Measurements from ENCODE around the gene MRPS10.

The MRPS10 gene

DNA sequence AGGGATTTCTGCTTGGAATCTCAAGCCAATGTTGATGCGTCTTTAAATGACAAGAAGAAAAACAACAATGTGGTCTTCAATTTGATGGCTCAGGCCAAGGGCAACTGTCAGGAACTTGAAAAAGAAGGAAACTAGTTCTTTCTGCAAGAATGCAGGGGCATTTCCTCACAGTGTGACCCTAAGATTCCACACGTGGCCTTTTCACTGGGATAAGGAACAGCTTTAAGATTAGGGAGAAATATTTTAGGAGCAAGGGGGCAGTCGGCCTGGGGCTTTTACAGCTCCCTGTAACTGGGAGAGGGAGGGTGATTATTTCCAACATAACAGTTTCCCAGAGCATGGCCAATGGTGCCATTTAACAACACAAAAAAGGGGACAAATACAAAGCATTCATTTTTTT lies 39.4 kb upstream of the MRPS10 start:
- no peaks in the 10 kb centered on the region for H3K27me3 ChIP-seq
- peaks cover 0 to 11% (median 5%) of the 10 kb centered on the region in 3 donors for H3K36me3 ChIP-seq
- DNase-seq: no peak
- intact Hi-C loops (cut with DNase I; ENCODE audit: low total_unique reads): loop anchor here (5.0 kb wide), 1 partner anchor 275 kb away; no protein-coding TSS in a partner anchor
- no peaks in the 10 kb centered on the region for H3K9me3 ChIP-seq
- H3K4me3 ChIP-seq: no peak overlapping the region
- TF ChIP-seq, protein P1, sequence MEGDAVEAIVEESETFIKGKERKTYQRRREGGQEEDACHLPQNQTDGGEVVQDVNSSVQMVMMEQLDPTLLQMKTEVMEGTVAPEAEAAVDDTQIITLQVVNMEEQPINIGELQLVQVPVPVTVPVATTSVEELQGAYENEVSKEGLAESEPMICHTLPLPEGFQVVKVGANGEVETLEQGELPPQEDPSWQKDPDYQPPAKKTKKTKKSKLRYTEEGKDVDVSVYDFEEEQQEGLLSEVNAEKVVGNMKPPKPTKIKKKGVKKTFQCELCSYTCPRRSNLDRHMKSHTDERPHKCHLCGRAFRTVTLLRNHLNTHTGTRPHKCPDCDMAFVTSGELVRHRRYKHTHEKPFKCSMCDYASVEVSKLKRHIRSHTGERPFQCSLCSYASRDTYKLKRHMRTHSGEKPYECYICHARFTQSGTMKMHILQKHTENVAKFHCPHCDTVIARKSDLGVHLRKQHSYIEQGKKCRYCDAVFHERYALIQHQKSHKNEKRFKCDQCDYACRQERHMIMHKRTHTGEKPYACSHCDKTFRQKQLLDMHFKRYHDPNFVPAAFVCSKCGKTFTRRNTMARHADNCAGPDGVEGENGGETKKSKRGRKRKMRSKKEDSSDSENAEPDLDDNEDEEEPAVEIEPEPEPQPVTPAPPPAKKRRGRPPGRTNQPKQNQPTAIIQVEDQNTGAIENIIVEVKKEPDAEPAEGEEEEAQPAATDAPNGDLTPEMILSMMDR (IDR thresholded peaks at IDR 0.05): no peak
- H3K27ac ChIP-seq: no peak overlapping the region
- peaks cover 0 to 5% (median 2%) of the 10 kb centered on the region in 4 donors for H3K4me1 ChIP-seq

DNA sequence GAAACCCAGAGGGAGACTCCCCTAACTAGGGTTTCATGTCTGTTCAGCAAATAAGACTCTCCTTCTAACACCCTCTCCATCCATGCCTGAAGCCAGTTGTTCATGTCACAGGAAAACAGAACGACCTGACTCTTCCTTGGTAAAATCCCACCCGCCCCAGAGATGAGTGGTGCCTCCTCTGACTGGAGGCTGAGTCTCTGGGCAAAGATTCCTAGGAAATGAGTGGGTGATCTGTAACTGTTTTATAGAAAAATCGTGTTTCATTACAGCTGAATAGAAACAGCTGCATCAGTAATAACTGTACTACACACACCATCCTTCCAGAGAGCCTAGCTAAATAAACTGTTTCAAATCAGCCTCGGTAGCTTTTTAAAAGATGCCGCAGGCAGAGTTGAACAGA lies 37.4 kb upstream of the MRPS10 start:
- no peak for DNase-seq
- peaks cover 0 to 8% (median 0%) of the 10 kb centered on the region in 4 donors for H3K4me1 ChIP-seq
- H3K27ac ChIP-seq: no peak overlapping the region
- TF ChIP-seq, protein P1 (IDR thresholded peaks at IDR 0.05): no peak
- peaks cover 0 to 11% (median 5%) of the 10 kb centered on the region in 3 donors for H3K36me3 ChIP-seq
- no peaks in the 10 kb centered on the region for H3K9me3 ChIP-seq
- no peaks in the 10 kb centered on the region for H3K27me3 ChIP-seq
- no peak overlapping the region for H3K4me3 ChIP-seq
- intact Hi-C loops (cut with DNase I; ENCODE audit: low total_unique reads): loop anchor here (5.0 kb wide), 1 partner anchor 277 kb away; no protein-coding TSS in a partner anchor

DNA sequence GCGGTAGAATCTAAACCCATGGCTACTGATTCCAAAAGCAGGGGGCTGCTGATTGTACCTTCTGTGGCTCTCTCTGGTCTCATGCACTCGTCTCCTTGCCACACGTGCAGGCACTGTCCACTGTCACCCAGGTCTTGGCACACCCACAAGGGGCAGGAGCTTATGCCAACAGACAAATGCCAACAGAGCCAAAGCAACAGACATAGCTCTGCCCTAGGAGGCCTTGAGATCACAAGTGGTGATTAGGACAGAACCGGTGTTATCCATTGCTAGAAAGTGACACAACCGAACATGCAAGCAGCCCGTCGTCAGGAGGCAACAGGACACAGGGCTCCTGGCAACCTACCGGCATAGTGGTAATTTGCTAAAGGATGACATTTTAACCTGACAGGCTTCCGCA lies 36.8 kb upstream of the MRPS10 start:
- TF ChIP-seq, protein P1 (IDR thresholded peaks at IDR 0.05): no peak
- DNase-seq: no peak
- H3K27ac ChIP-seq: no peak overlapping the region

DNA sequence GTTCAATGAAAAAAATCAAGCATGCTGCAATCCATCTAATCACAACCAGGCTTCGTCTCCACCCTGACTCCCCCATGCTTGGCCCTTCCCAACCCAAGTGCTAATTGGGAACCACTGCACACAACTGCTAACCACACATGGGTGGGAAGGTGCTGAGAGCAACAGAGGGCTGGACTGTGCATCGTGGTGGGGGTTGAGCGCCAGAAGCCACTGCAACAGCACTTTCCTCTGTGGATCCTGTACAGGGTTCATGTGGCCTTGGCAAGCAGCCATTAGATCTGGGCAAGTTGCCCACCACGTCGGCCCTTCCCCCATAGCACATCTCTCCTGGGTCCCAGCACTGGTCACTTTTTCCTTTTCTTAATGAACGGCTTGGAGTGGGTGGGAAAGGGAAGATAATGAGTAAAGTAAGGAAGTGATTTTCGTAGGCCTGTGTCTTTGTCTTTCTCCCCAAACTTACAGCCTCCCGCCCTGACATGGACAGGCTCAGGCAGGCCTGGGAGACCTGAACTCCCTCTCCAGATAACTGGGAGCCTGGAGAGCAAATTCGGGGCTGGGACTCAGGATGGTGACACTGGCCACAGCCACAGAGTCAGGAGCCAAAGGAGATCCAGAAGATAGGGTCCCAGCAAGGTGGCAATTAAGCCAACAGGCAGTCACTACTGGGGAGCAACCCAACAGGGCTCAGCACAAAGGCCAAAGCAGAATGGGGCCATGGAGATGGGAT lies 34.4 kb upstream of the MRPS10 start:
- intact Hi-C loops (cut with DNase I; ENCODE audit: low total_unique reads): no loop called here
- TF ChIP-seq, protein P1 (IDR thresholded peaks at IDR 0.05): no peak
- H3K36me3 ChIP-seq: peaks cover 0 to 9% (median 4%) of the 10 kb centered on the region in 3 donors
- no peak overlapping the region for H3K4me3 ChIP-seq
- no peaks in the 10 kb centered on the region for H3K27me3 ChIP-seq
- DNase-seq: no peak
- peaks cover 0 to 8% (median 0%) of the 10 kb centered on the region in 4 donors for H3K4me1 ChIP-seq
- no peak overlapping the region for H3K27ac ChIP-seq
- H3K9me3 ChIP-seq: no peaks in the 10 kb centered on the region

More for the DNA sequence above, 36.8 kb upstream of the MRPS10 start:
- Histone ChIP-seq H3K4me3 (no peak overlapping the region), H3K27me3 (no peaks in the 10 kb centered on the region), H3K4me1 (peaks cover 0 to 8% (median 0%) of the 10 kb centered on the region in 4 donors), H3K9me3 (no peaks in the 10 kb centered on the region), H3K36me3 (peaks cover 0 to 11% (median 5%) of the 10 kb centered on the region in 3 donors)
- intact Hi-C loops (cut with DNase I; ENCODE audit: low total_unique reads): no loop called here

DNA sequence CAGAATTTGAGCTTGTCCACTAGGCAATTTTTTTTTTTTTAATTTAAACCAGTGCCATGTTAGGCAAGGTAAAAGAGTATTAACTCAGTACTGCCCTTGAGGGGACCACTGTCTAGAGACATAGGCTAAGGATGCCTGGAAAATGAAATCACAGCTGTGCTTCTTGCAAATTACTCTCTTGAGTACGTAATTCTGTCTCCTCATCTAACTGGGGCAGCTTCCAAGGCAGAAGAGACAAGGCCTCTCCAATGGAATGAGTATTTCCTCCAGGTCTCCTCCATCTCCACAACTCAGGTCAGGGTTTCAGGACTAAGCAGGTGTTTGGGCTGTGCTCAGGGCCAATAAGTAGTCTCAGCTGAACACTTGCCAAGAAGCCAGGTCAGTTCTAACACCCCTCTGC lies 33.8 kb upstream of the MRPS10 start:
- Histone ChIP-seq H3K36me3 (peaks cover 0 to 9% (median 0%) of the 10 kb centered on the region in 3 donors), H3K27me3 (no peaks in the 10 kb centered on the region), H3K4me1 (peaks cover 0 to 8% (median 0%) of the 10 kb centered on the region in 4 donors), H3K9me3 (no peaks in the 10 kb centered on the region), H3K27ac (no peak overlapping the region), H3K4me3 (no peak overlapping the region)
- no peak for DNase-seq
- intact Hi-C loops (cut with DNase I; ENCODE audit: low total_unique reads): no loop called here
- TF ChIP-seq, protein P1 (IDR thresholded peaks at IDR 0.05): no peak

Measured in tibial artery (tissue), 4 donors.